ENCODE data around the gene CKMT2. TPM values are rescaled to one million over a fixed set of nuclear protein-coding genes. Genes with fewer than 3 reads are reported as not detected.

Gene CKMT2
- total RNA-seq, 1 donor from 2014 or later: not detected

DNA sequence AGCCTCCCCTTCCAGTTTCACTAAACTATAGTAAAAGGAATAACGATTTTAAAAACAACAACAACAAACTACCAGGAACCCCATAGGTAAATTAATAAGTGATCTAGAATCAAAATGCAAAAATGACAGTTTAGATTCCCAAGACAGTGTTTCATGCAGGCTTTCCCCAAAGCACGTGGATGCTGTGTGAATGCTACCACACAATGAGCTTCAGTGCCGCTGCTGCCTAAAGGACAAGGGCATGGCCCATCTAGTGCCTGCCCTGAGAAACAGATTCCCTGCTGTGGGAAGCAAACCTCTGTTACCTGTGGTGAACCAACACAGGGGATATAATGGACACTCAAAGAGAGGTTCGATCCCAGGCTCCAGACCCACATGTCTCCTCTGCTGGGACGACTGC, 23.7 kb upstream of the CKMT2 start:
- TF ChIP-seq, protein P1, sequence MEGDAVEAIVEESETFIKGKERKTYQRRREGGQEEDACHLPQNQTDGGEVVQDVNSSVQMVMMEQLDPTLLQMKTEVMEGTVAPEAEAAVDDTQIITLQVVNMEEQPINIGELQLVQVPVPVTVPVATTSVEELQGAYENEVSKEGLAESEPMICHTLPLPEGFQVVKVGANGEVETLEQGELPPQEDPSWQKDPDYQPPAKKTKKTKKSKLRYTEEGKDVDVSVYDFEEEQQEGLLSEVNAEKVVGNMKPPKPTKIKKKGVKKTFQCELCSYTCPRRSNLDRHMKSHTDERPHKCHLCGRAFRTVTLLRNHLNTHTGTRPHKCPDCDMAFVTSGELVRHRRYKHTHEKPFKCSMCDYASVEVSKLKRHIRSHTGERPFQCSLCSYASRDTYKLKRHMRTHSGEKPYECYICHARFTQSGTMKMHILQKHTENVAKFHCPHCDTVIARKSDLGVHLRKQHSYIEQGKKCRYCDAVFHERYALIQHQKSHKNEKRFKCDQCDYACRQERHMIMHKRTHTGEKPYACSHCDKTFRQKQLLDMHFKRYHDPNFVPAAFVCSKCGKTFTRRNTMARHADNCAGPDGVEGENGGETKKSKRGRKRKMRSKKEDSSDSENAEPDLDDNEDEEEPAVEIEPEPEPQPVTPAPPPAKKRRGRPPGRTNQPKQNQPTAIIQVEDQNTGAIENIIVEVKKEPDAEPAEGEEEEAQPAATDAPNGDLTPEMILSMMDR (IDR thresholded peaks at IDR 0.05; ENCODE audit: insufficient read depth, low read length, poor library complexity, severe bottlenecking): no peak
- no peak for DNase-seq (ENCODE audit: low read depth)
- Histone ChIP-seq H3K36me3 (ENCODE audit: control insufficient read depth, insufficient read depth, low read length) (peaks cover 3% of the 10 kb centered on the region), H3K27me3 (ENCODE audit: control insufficient read depth, insufficient read depth, low read length) (no peaks in the 10 kb centered on the region), H3K4me3 (ENCODE audit: low read depth, low read length) (no peak overlapping the region)

DNA sequence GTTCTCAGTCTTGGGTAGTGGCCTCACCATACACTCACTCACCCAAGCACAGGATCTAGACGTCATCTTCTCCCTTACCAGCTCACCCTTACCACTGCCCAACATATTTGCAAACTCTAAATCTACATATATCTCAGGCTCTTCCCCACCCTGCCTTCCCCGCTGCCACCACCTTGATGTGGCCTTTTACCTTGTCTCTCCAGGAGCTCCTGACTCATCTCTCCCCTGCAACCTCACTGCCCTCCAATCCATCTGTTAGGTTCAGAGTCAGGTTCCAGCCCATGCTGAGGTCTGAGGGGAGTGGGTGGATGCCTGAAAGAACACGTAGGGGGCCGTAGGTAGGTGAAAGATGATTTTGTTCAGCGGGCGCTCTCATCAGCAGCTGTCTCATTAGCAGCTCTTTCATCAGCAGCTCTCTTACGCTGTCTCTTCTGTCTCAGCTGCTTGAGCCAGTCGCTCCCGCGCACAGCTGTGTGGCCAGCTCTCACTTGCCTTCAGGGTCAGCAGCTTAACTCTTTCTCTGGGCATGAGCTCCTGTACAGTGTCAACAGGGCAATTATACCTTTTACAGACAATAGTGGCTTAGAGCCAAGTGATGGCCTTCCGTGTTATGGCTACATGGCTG, 23.1 kb upstream of the CKMT2 start:
- DNase-seq (ENCODE audit: low read depth): no peak
- TF ChIP-seq, protein P1 (IDR thresholded peaks at IDR 0.05; ENCODE audit: insufficient read depth, low read length, poor library complexity, severe bottlenecking): no peak
- H3K4me3 ChIP-seq (ENCODE audit: low read depth, low read length): no peak overlapping the region

DNA sequence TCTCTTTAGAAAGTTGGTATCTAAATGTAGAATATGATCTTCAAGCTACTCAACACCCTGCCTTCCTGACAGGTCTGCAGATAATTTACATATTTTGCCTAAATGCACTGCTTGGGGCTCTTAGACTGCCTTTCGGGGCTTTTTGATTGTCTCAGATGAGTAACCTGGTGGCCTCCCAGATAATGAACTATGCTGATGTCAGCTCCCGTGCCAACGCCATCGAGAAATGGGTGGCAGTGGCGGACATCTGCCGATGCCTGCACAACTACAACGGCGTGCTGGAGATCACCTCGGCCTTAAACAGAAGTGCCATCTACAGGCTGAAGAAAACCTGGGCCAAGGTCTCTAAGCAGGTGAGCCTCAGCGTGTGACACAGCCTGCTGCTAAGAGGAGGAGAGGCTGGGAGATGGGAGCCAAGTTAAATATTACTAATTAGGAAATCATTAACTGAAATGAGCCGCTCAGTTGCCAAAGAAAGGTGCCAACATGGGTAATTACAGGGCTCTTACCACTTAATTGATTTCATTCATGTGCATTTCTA, 20.8 kb upstream of the CKMT2 start:
- no peak overlapping the region for H3K4me3 ChIP-seq (ENCODE audit: low read depth, low read length)
- H3K36me3 ChIP-seq (ENCODE audit: control insufficient read depth, insufficient read depth, low read length): no peaks in the 10 kb centered on the region
- no peaks in the 10 kb centered on the region for H3K27me3 ChIP-seq (ENCODE audit: control insufficient read depth, insufficient read depth, low read length)
- TF ChIP-seq, protein P1 (IDR thresholded peaks at IDR 0.05; ENCODE audit: insufficient read depth, low read length, poor library complexity, severe bottlenecking): peak; percentile 17
- peak; percentile 16 for DNase-seq (ENCODE audit: low read depth)

More for the DNA sequence above, 23.1 kb upstream of the CKMT2 start:
- Histone ChIP-seq H3K27me3 (ENCODE audit: control insufficient read depth, insufficient read depth, low read length) (no peaks in the 10 kb centered on the region), H3K36me3 (ENCODE audit: control insufficient read depth, insufficient read depth, low read length) (peaks cover 3% of the 10 kb centered on the region)

DNA sequence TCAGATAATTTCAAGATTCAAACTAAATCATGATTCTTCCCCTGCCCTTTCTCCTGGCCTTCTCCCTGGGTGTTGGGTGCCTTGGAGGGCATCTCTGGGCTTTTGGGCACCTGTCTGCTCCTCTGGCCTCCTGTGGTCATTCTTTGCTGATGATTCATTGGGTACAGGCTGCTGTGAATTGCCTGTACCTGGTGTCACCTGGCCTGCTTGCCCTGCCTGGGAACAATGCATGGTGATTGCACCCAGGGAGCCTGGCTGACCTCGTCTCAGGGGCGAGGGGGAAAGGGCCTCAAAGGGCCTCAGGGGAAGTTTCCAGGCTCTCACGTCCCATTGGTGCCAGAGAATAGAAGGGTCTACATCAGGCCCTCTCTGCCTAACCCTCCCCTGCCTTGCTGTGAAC, 20.1 kb upstream of the CKMT2 start:
- no peak for DNase-seq (ENCODE audit: low read depth)
- Histone ChIP-seq H3K27me3 (ENCODE audit: control insufficient read depth, insufficient read depth, low read length) (no peaks in the 10 kb centered on the region), H3K4me3 (ENCODE audit: low read depth, low read length) (no peak overlapping the region), H3K36me3 (ENCODE audit: control insufficient read depth, insufficient read depth, low read length) (no peaks in the 10 kb centered on the region)
- TF ChIP-seq, protein P1 (IDR thresholded peaks at IDR 0.05; ENCODE audit: insufficient read depth, low read length, poor library complexity, severe bottlenecking): no peak

DNA sequence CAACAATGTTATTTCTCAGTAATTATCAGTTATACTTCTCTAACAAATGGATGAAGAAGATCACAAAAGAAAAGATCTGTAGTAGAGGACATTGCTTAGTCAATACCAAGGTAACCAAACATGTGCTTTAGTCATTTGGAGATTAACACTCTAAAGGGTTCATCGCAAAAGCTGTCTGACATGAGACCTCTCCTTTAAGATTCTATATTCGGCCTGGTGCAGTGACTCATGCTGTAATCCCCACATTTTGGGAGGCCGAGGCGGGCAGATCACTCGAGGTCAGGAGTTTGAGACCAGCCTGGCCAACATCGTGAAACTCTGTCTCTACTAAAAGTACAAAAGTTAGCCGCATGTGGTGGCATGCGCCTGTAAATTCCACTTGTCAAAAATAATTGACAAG, 18.3 kb upstream of the CKMT2 start:
- no peak for DNase-seq (ENCODE audit: low read depth)
- H3K27me3 ChIP-seq (ENCODE audit: control insufficient read depth, insufficient read depth, low read length): no peaks in the 10 kb centered on the region
- TF ChIP-seq, protein P1 (IDR thresholded peaks at IDR 0.05; ENCODE audit: insufficient read depth, low read length, poor library complexity, severe bottlenecking): no peak
- no peak overlapping the region for H3K4me3 ChIP-seq (ENCODE audit: low read depth, low read length)
- no peaks in the 10 kb centered on the region for H3K36me3 ChIP-seq (ENCODE audit: control insufficient read depth, insufficient read depth, low read length)

DNA sequence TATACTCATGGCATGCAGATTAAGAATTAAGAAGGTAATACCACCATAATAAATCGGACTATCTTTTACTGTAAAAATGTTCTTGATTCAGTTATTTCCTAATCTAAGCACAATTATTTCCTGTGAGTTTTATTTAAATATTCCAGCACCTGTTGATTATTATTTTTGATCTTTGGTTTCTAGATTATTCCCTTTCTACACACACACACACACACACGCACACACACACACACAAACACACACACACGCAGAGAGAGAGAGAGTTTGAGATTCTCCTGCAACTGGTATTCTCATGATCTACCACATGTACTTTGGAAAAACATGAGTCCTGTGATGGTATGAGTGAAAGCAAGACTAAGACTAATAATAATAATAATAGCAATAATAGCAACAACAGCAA, 17.0 kb upstream of the CKMT2 start:
- Histone ChIP-seq H3K27me3 (ENCODE audit: control insufficient read depth, insufficient read depth, low read length) (no peaks in the 10 kb centered on the region), H3K4me3 (ENCODE audit: low read depth, low read length) (no peak overlapping the region), H3K36me3 (ENCODE audit: control insufficient read depth, insufficient read depth, low read length) (no peaks in the 10 kb centered on the region)
- TF ChIP-seq, protein P1 (IDR thresholded peaks at IDR 0.05; ENCODE audit: insufficient read depth, low read length, poor library complexity, severe bottlenecking): no peak
- DNase-seq (ENCODE audit: low read depth): no peak
